HG03439 (cell line): ENCODE results near the gene GABRB2.

ENCODE experiments used
- ATAC-seq: cut with Tn5 transposase; IDR thresholded peaks from one replicate; pipeline ENCODE4 v1.9.1; 2021; ENCODE audit warnings: mild to moderate bottlenecking, moderate library complexity; ENCODE audit not compliant: unreplicated experiment

The GABRB2 gene

GRCh38 chr5:161481922-161482321, 64.6 kb downstream of the GABRB2 start:
- ATAC-seq: peak; percentile 70

GRCh38 chr5:161471211-161471950, 75.1 kb downstream of the GABRB2 start:
- ATAC-seq: no peak

GRCh38 chr5:161467703-161468102, 78.8 kb downstream of the GABRB2 start:
- ATAC-seq: no peak

GRCh38 chr5:161460741-161461140, 85.8 kb downstream of the GABRB2 start:
- ATAC-seq: no peak

- ATAC-seq: no peak
Observed at GRCh38 chr5:161446655-161447054, 99.9 kb downstream of the GABRB2 start.

GRCh38 chr5:161442471-161442870, 104.1 kb downstream of the GABRB2 start:
- ATAC-seq: no peak

- no peak for ATAC-seq
Observed at GRCh38 chr5:161432798-161433197, 113.7 kb downstream of the GABRB2 start.

GRCh38 chr5:161431963-161432362, 114.6 kb downstream of the GABRB2 start:
- ATAC-seq: no peak

- no peak for ATAC-seq
Observed at GRCh38 chr5:161421067-161421466, 125.5 kb downstream of the GABRB2 start.

- ATAC-seq: no peak
Observed at GRCh38 chr5:161420521-161420920, 126.0 kb downstream of the GABRB2 start.

GRCh38 chr5:161414896-161415295, 131.6 kb downstream of the GABRB2 start:
- no peak for ATAC-seq

- no peak for ATAC-seq
Observed at GRCh38 chr5:161414037-161414436, 132.5 kb downstream of the GABRB2 start.

GRCh38 chr5:161412792-161413191, 133.7 kb downstream of the GABRB2 start:
- no peak for ATAC-seq

- no peak for ATAC-seq
Observed at GRCh38 chr5:161411156-161411555, 135.4 kb downstream of the GABRB2 start.

GRCh38 chr5:161410640-161411039, 135.9 kb downstream of the GABRB2 start:
- no peak for ATAC-seq

- no peak for ATAC-seq
Observed at GRCh38 chr5:161409471-161409870, 137.1 kb downstream of the GABRB2 start.

- ATAC-seq: no peak
Observed at GRCh38 chr5:161406880-161407279, 139.6 kb downstream of the GABRB2 start.

- ATAC-seq: no peak
Observed at GRCh38 chr5:161403996-161404395, 142.5 kb downstream of the GABRB2 start.

GRCh38 chr5:161403121-161403520, 143.4 kb downstream of the GABRB2 start:
- no peak for ATAC-seq

- no peak for ATAC-seq
Observed at GRCh38 chr5:161400583-161400982, 145.9 kb downstream of the GABRB2 start.

- ATAC-seq: no peak
Observed at GRCh38 chr5:161399996-161400562, 146.4 kb downstream of the GABRB2 start.

- no peak for ATAC-seq
Observed at GRCh38 chr5:161397448-161397847, 149.1 kb downstream of the GABRB2 start.

GRCh38 chr5:161396171-161396570, 150.4 kb downstream of the GABRB2 start:
- no peak for ATAC-seq
